ENCODE results near the gene ARHGAP15. TPM values are rescaled to one million over a fixed set of nuclear protein-coding genes. Genes with fewer than 3 reads are reported as not detected.

ARHGAP15 gene
- total and polyA plus RNA-seq, 12 donors = 4.7 to 33.8 (median 10.4) TPM

DNA sequence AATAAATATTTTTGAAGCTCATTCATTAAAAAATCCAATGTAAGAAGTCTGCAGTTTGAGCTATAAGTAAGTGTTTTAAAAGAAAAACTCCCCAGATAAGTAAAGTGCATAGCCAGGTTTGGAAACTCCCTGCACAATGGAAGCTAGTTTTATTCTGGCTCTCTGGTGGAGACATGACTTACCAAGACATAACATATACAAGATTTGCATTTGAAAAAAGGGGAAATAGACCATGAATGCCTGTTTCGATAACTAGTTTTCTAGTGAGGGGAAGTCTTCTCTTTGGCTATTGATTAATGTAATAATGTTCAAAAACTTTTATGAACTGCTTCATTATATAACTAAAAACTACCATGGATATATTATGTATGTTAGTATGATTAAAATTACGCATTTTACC, 435.2 kb downstream of the ARHGAP15 start:
- Histone ChIP-seq H3K36me3 (replicated peaks in 1 of 2) (no peaks in the 10 kb centered on the region), H3K4me1 (replicated peaks in 1 of 2) (no peaks in the 10 kb centered on the region), H3K4me3 (no peak overlapping the region), H3K27ac (no peak overlapping the region), H3K9me3 (replicated peaks in 1 of 3) (no peaks in the 10 kb centered on the region), H3K27me3 (no peaks in the 10 kb centered on the region)
- intact Hi-C loops (cut with DNase I) = no loop called here
- no peak for TF ChIP-seq CTCF (IDR thresholded peaks at IDR 0.05)
- TF ChIP-seq POLR2A (IDR thresholded peaks at IDR 0.05) = no peak
- no peak for DNase-seq
- 90 to 94% (median 93%) methylated on average over 2 of the region's 2 CpGs for WGBS, 4 donors

DNA sequence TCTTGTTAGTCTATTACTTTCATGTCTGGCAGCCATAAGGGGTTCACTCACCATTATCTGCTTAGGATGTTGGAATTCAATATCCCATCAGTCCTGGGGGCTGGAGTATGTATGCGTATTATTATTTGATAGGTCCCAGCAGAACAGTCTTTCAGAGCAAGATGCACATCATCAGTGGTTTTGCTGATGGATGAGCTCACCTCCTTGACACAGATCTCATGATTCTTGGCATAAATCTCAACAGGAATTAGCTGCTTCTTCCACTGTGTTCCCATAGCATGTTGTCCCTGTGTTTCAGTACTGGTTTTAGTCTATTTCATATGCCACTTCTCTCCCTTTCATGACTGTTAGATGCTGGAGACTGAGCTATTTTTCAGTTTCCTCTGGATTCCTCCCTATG, 442.5 kb downstream of the ARHGAP15 start:
- no peaks in the 10 kb centered on the region for H3K36me3 ChIP-seq (replicated peaks in 1 of 2)
- DNase-seq = no peak
- H3K9me3 ChIP-seq (replicated peaks in 1 of 3) = no peaks in the 10 kb centered on the region
- H3K27me3 ChIP-seq = no peaks in the 10 kb centered on the region
- no peaks in the 10 kb centered on the region for H3K4me1 ChIP-seq (replicated peaks in 1 of 2)
- no peak overlapping the region for H3K27ac ChIP-seq
- no peak for TF ChIP-seq CTCF (IDR thresholded peaks at IDR 0.05)
- no peak for TF ChIP-seq POLR2A (IDR thresholded peaks at IDR 0.05)
- intact Hi-C loops (cut with DNase I) = no loop called here
- H3K4me3 ChIP-seq = no peak overlapping the region
- WGBS, 4 donors = 78 to 100% (median 85%) methylated on average over 1 of the region's 1 CpG

GRCh38 chr2:143572421-143572820, 443.2 kb downstream of the ARHGAP15 start:
- no peaks in the 10 kb centered on the region for H3K27me3 ChIP-seq
- H3K36me3 ChIP-seq (replicated peaks in 1 of 2) = no peaks in the 10 kb centered on the region
- no peak for DNase-seq
- H3K27ac ChIP-seq = no peak overlapping the region
- intact Hi-C loops (cut with DNase I) = no loop called here
- no peak overlapping the region for H3K4me3 ChIP-seq
- H3K4me1 ChIP-seq (replicated peaks in 1 of 2) = no peaks in the 10 kb centered on the region
- no peaks in the 10 kb centered on the region for H3K9me3 ChIP-seq (replicated peaks in 1 of 3)
- 76 to 85% (median 81%) methylated on average over 4 of the region's 4 CpGs for WGBS, 4 donors
- TF ChIP-seq CTCF (IDR thresholded peaks at IDR 0.05) = no peak
- no peak for TF ChIP-seq POLR2A (IDR thresholded peaks at IDR 0.05)

GRCh38 chr2:143574069-143574468, 444.9 kb downstream of the ARHGAP15 start:
- Histone ChIP-seq H3K4me3 (no peak overlapping the region), H3K27me3 (no peaks in the 10 kb centered on the region), H3K36me3 (replicated peaks in 1 of 2) (no peaks in the 10 kb centered on the region), H3K4me1 (replicated peaks in 1 of 2) (no peaks in the 10 kb centered on the region), H3K9me3 (replicated peaks in 1 of 3) (no peaks in the 10 kb centered on the region), H3K27ac (no peak overlapping the region)
- intact Hi-C loops (cut with DNase I) = no loop called here
- TF ChIP-seq POLR2A (IDR thresholded peaks at IDR 0.05) (no peak), CTCF (IDR thresholded peaks at IDR 0.05) (no peak)
- no peak for DNase-seq
- 54 to 76% (median 60%) methylated on average over 1 of the region's 1 CpG for WGBS, 4 donors

Measured in adrenal gland (tissue), 12 donors.